ENCODE results near the gene LRRC17. TPM values are rescaled to one million over a fixed set of nuclear protein-coding genes. Genes with fewer than 3 reads are reported as not detected.
A peak's percentile ranks its signal among the peaks of the same experiment; 100 is the strongest.

Gene LRRC17
- total RNA-seq, 1 donor: 12.3 TPM

GRCh38 chr7:102988088-102988487 is 75.3 kb downstream of the LRRC17 start:
- H3K27me3 ChIP-seq (ENCODE audit: insufficient read depth, low read length): no peaks in the 10 kb centered on the region
- H3K27ac ChIP-seq (ENCODE audit: low read depth, low read length): no peak overlapping the region
- peaks cover 44% of the 10 kb centered on the region for H3K4me1 ChIP-seq (ENCODE audit: insufficient read depth, low read length)
- no peak overlapping the region for H3K4me3 ChIP-seq (ENCODE audit: insufficient read depth, low read length)
- H4K20me1 ChIP-seq (ENCODE audit: insufficient read depth, low read length): no peaks in the 10 kb centered on the region
- no peaks in the 10 kb centered on the region for H3K9me3 ChIP-seq (ENCODE audit: low read depth, low read length)
- H2AFZ ChIP-seq (ENCODE audit: low read length): no peak overlapping the region
- TF ChIP-seq CTCF (IDR thresholded peaks at IDR 0.05; ENCODE audit: extremely low read depth, low read depth, low read length): no peak
- DNase-seq (ENCODE audit: insufficient read length, low spot score, missing footprints): no peak
- no peaks in the 10 kb centered on the region for H3K36me3 ChIP-seq (ENCODE audit: insufficient read depth, low read length)
- H3K4me2 ChIP-seq (ENCODE audit: insufficient read depth, low read length): no peak overlapping the region
- H3K79me2 ChIP-seq (ENCODE audit: insufficient read depth, low read length): no peaks in the 10 kb centered on the region

GRCh38 chr7:102988631-102989560 is 76.1 kb downstream of the LRRC17 start:
- H3K27ac ChIP-seq (ENCODE audit: low read depth, low read length): no peak overlapping the region
- H3K4me3 ChIP-seq (ENCODE audit: insufficient read depth, low read length): no peak overlapping the region
- H3K4me1 ChIP-seq (ENCODE audit: insufficient read depth, low read length): peaks cover 52% of the 10 kb centered on the region
- H2AFZ ChIP-seq (ENCODE audit: low read length): no peak overlapping the region
- no peaks in the 10 kb centered on the region for H3K36me3 ChIP-seq (ENCODE audit: insufficient read depth, low read length)
- H3K79me2 ChIP-seq (ENCODE audit: insufficient read depth, low read length): no peaks in the 10 kb centered on the region
- DNase-seq (ENCODE audit: insufficient read length, low spot score, missing footprints): no peak
- TF ChIP-seq CTCF (IDR thresholded peaks at IDR 0.05; ENCODE audit: extremely low read depth, low read depth, low read length): no peak
- no peaks in the 10 kb centered on the region for H3K9me3 ChIP-seq (ENCODE audit: low read depth, low read length)
- no peak overlapping the region for H3K4me2 ChIP-seq (ENCODE audit: insufficient read depth, low read length)
- no peaks in the 10 kb centered on the region for H3K27me3 ChIP-seq (ENCODE audit: insufficient read depth, low read length)
- H4K20me1 ChIP-seq (ENCODE audit: insufficient read depth, low read length): no peaks in the 10 kb centered on the region

- no peaks in the 10 kb centered on the region for H3K79me2 ChIP-seq (ENCODE audit: insufficient read depth, low read length)
- no peak overlapping the region for H3K4me3 ChIP-seq (ENCODE audit: insufficient read depth, low read length)
- peak overlapping the region; percentile 75 for H3K27ac ChIP-seq (ENCODE audit: low read depth, low read length)
- no peak for DNase-seq (ENCODE audit: insufficient read length, low spot score, missing footprints)
- no peaks in the 10 kb centered on the region for H3K27me3 ChIP-seq (ENCODE audit: insufficient read depth, low read length)
- H3K36me3 ChIP-seq (ENCODE audit: insufficient read depth, low read length): no peaks in the 10 kb centered on the region
- no peak overlapping the region for H2AFZ ChIP-seq (ENCODE audit: low read length)
- peaks cover 44% of the 10 kb centered on the region for H3K4me1 ChIP-seq (ENCODE audit: insufficient read depth, low read length)
- no peaks in the 10 kb centered on the region for H4K20me1 ChIP-seq (ENCODE audit: insufficient read depth, low read length)
- no peak overlapping the region for H3K4me2 ChIP-seq (ENCODE audit: insufficient read depth, low read length)
- no peaks in the 10 kb centered on the region for H3K9me3 ChIP-seq (ENCODE audit: low read depth, low read length)
- TF ChIP-seq CTCF (IDR thresholded peaks at IDR 0.05; ENCODE audit: extremely low read depth, low read depth, low read length): no peak
Observed at GRCh38 chr7:102990642-102991041, 77.8 kb downstream of the LRRC17 start.

- no peaks in the 10 kb centered on the region for H3K27me3 ChIP-seq (ENCODE audit: insufficient read depth, low read length)
- no peak overlapping the region for H2AFZ ChIP-seq (ENCODE audit: low read length)
- no peak for DNase-seq (ENCODE audit: insufficient read length, low spot score, missing footprints)
- peak overlapping the region; percentile 14 for H3K4me2 ChIP-seq (ENCODE audit: insufficient read depth, low read length)
- H3K9me3 ChIP-seq (ENCODE audit: low read depth, low read length): no peaks in the 10 kb centered on the region
- H4K20me1 ChIP-seq (ENCODE audit: insufficient read depth, low read length): no peaks in the 10 kb centered on the region
- no peaks in the 10 kb centered on the region for H3K36me3 ChIP-seq (ENCODE audit: insufficient read depth, low read length)
- no peak overlapping the region for H3K4me3 ChIP-seq (ENCODE audit: insufficient read depth, low read length)
- peaks cover 41% of the 10 kb centered on the region for H3K4me1 ChIP-seq (ENCODE audit: insufficient read depth, low read length)
- no peaks in the 10 kb centered on the region for H3K79me2 ChIP-seq (ENCODE audit: insufficient read depth, low read length)
- H3K27ac ChIP-seq (ENCODE audit: low read depth, low read length): peak overlapping the region; percentile 75
- no peak for TF ChIP-seq CTCF (IDR thresholded peaks at IDR 0.05; ENCODE audit: extremely low read depth, low read depth, low read length)
Observed at GRCh38 chr7:102991077-102991539, 78.3 kb downstream of the LRRC17 start.
